ENCODE measurements around the gene ABCB11. TPM values are rescaled to one million over a fixed set of nuclear protein-coding genes. Genes with fewer than 3 reads are reported as not detected.

Gene ABCB11
- total and polyA plus RNA-seq, 2 donors (not counting 3 experiments of a cell fraction or from before 2014, with no cell fraction given) = 0.22 to 0.44 TPM

- Histone ChIP-seq H3K4me3 (replicated peaks in 1 of 3; ENCODE audit: insufficient read depth in 1 of 3, low read depth in 1 of 3, low read length in 3 of 3) (no peak overlapping the region), H4K20me1 (replicated peaks; ENCODE audit: control insufficient read depth, extremely low read depth, insufficient read depth, low read length) (no peaks in the 10 kb centered on the region), H3K27ac (ENCODE audit: insufficient read depth, low read depth, low read length) (no peak overlapping the region), H3K79me2 (ENCODE audit: control insufficient read depth, insufficient read depth, low read length) (no peaks in the 10 kb centered on the region), H3K9me3 (replicated peaks; ENCODE audit: control insufficient read depth, insufficient read depth, low read length) (no peaks in the 10 kb centered on the region), H3K9ac (replicated peaks; ENCODE audit: extremely low read depth, insufficient read depth, low read length) (no peak overlapping the region), H3K27me3 (ENCODE audit: control insufficient read depth in 2 of 2, insufficient read depth in 2 of 2, low read length in 2 of 2) (no peaks in the 10 kb centered on the region), H3K9me1 (replicated peaks; ENCODE audit: control insufficient read depth, extremely low read depth, insufficient read depth, low read length) (no peaks in the 10 kb centered on the region), H3K36me3 (ENCODE audit: control insufficient read depth in 2 of 2, extremely low read depth in 1 of 2, insufficient read depth in 2 of 2, low read length in 2 of 2) (no peaks in the 10 kb centered on the region), H3K4me2 (ENCODE audit: insufficient read depth, low read length) (no peak overlapping the region), H2AFZ (ENCODE audit: low read depth, low read length) (no peak overlapping the region), H3K4me1 (ENCODE audit: control insufficient read depth, extremely low read depth, insufficient read depth, low read length) (no peaks in the 10 kb centered on the region)
- no TSS peak for BruUV-seq (replicated peaks)
- DNase-seq (ENCODE audit: low read depth, low spot score) (no peak), FAIRE-seq (no peak)
- no peak for TF ChIP-seq MYC (IDR thresholded peaks at IDR 0.05; ENCODE audit: low read depth, low read length)
- TF ChIP-seq EZH2 (IDR thresholded peaks at IDR 0.05; ENCODE audit: borderline replicate concordance, low read depth, low read length, severe bottlenecking) = no peak
- no peak for TF ChIP-seq POLR2AphosphoS5 (IDR thresholded peaks at IDR 0.05; ENCODE audit: insufficient read depth, low read depth, low read length)
- TF ChIP-seq, protein P1, sequence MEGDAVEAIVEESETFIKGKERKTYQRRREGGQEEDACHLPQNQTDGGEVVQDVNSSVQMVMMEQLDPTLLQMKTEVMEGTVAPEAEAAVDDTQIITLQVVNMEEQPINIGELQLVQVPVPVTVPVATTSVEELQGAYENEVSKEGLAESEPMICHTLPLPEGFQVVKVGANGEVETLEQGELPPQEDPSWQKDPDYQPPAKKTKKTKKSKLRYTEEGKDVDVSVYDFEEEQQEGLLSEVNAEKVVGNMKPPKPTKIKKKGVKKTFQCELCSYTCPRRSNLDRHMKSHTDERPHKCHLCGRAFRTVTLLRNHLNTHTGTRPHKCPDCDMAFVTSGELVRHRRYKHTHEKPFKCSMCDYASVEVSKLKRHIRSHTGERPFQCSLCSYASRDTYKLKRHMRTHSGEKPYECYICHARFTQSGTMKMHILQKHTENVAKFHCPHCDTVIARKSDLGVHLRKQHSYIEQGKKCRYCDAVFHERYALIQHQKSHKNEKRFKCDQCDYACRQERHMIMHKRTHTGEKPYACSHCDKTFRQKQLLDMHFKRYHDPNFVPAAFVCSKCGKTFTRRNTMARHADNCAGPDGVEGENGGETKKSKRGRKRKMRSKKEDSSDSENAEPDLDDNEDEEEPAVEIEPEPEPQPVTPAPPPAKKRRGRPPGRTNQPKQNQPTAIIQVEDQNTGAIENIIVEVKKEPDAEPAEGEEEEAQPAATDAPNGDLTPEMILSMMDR (IDR thresholded peaks at IDR 0.05; ENCODE audit: extremely low read depth in 1 of 2, insufficient read depth in 1 of 2, low read depth in 1 of 2, low read length in 2 of 2) = no peak
- ChIA-PET CTCF (interaction anchor here (0.6 to 1.4 kb wide), 3 partner anchors 151 to 803 kb away, joined by 3 to 5 read pairs (median 3); no protein-coding TSS in a partner anchor), POLR2A (interaction anchor here (0.6 kb wide), 1 partner anchor 17 kb away, joined by 7 read pairs; no protein-coding TSS in a partner anchor)
- intact Hi-C loops (cut with micrococcal nuclease) (no loop called here), dilution Hi-C loops (cut with MboI; ENCODE audit: extremely low pct_ligation_motif_present, low sequenced_read_pairs) (no loop called here)
Measured at GRCh38 chr2:168974428-168974827, 56.7 kb downstream of the ABCB11 start.

GRCh38 chr2:168971261-168971660, 59.9 kb downstream of the ABCB11 start:
- POLR2A ChIA-PET = no interaction called here

More at GRCh38 chr2:168971261-168971660, 59.9 kb downstream of the ABCB11 start:
- CTCF ChIA-PET = interaction anchor here (0.7 to 5.4 kb wide), 3 partner anchors 25 to 161 kb away, joined by 3 to 40 read pairs (median 13); no protein-coding TSS in a partner anchor
- H2AFZ ChIP-seq (ENCODE audit: low read depth, low read length) = no peak overlapping the region
- DNase-seq (ENCODE audit: low read depth, low spot score) = no peak
- H3K27ac ChIP-seq (ENCODE audit: insufficient read depth, low read depth, low read length) = no peak overlapping the region
- no peaks in the 10 kb centered on the region for H3K27me3 ChIP-seq (ENCODE audit: control insufficient read depth in 2 of 2, insufficient read depth in 2 of 2, low read length in 2 of 2)
- no peaks in the 10 kb centered on the region for H3K4me1 ChIP-seq (ENCODE audit: control insufficient read depth, extremely low read depth, insufficient read depth, low read length)
- FAIRE-seq = no peak
- no peaks in the 10 kb centered on the region for H4K20me1 ChIP-seq (replicated peaks; ENCODE audit: control insufficient read depth, extremely low read depth, insufficient read depth, low read length)
- TF ChIP-seq POLR2A (IDR thresholded peaks at IDR 0.05; ENCODE audit: low read depth, low read length) = no peak
- no peak for TF ChIP-seq EZH2 (IDR thresholded peaks at IDR 0.05; ENCODE audit: borderline replicate concordance, low read depth, low read length, severe bottlenecking)
- TF ChIP-seq MAX (IDR thresholded peaks at IDR 0.05; ENCODE audit: insufficient read depth, insufficient read length) = no peak
- TF ChIP-seq, protein P1 (IDR thresholded peaks at IDR 0.05; ENCODE audit: extremely low read depth in 1 of 2, insufficient read depth in 1 of 2, low read depth in 1 of 2, low read length in 2 of 2) = no peak
- no peak for TF ChIP-seq FOS (IDR thresholded peaks at IDR 0.05; ENCODE audit: borderline replicate concordance, insufficient read depth, low read length)
- no peaks in the 10 kb centered on the region for H3K36me3 ChIP-seq (ENCODE audit: control insufficient read depth in 2 of 2, extremely low read depth in 1 of 2, insufficient read depth in 2 of 2, low read length in 2 of 2)
- intact Hi-C loops (cut with micrococcal nuclease) (no loop called here), dilution Hi-C loops (cut with MboI; ENCODE audit: extremely low pct_ligation_motif_present, low sequenced_read_pairs) (no loop called here)
- no peaks in the 10 kb centered on the region for H3K79me2 ChIP-seq (ENCODE audit: control insufficient read depth, insufficient read depth, low read length)
- H3K4me2 ChIP-seq (ENCODE audit: insufficient read depth, low read length) = no peak overlapping the region
- no TSS peak for BruUV-seq (replicated peaks)
- H3K9me1 ChIP-seq (replicated peaks; ENCODE audit: control insufficient read depth, extremely low read depth, insufficient read depth, low read length) = no peaks in the 10 kb centered on the region
- H3K4me3 ChIP-seq (replicated peaks in 1 of 3; ENCODE audit: insufficient read depth in 1 of 3, low read depth in 1 of 3, low read length in 3 of 3) = no peak overlapping the region
- H3K9ac ChIP-seq (replicated peaks; ENCODE audit: extremely low read depth, insufficient read depth, low read length) = no peak overlapping the region
- H3K9me3 ChIP-seq (replicated peaks; ENCODE audit: control insufficient read depth, insufficient read depth, low read length) = no peaks in the 10 kb centered on the region

All from endothelial cell of umbilical vein (primary cell).